T-helper 1 cell treated with Interleukin-12 subunit alpha and Interleukin-12 subunit beta and Interleukin-4 antibody, amounts not matched to agents 30 μg/mL and 1 μg/mL, for 36 hours (primary cell): ENCODE measurements around the gene SCN9A.
"Not testable (repeated sequence)": the region's sequence is repeated elsewhere in the genome, so short reads cannot be mapped to it uniquely, and the experiment has no call there.

Source experiments
- H3K27ac Mint-ChIP-seq: one replicate; pipeline ENCODE4 v1.8.0; 2021; ENCODE audit warnings: mild to moderate bottlenecking, mixed read lengths
- H3K27me3 Mint-ChIP-seq: one replicate; pipeline ENCODE4 v1.8.0; 2021; ENCODE audit warnings: low read depth, mixed read lengths
- H3K36me3 Mint-ChIP-seq: one replicate; pipeline ENCODE4 v1.8.0; 2021; ENCODE audit warnings: low read depth, mixed read lengths
- H3K4me1 Mint-ChIP-seq: one replicate; pipeline ENCODE4 v1.8.0; 2021; ENCODE audit warnings: low read depth, mixed read lengths
- H3K4me3 Mint-ChIP-seq: one replicate; pipeline ENCODE4 v1.8.0; 2021; ENCODE audit warnings: mild to moderate bottlenecking, moderate library complexity, mixed read lengths
- H3K9me3 Mint-ChIP-seq: one replicate; pipeline ENCODE4 v1.8.0; 2021; ENCODE audit warnings: mixed read lengths

The SCN9A gene

DNA sequence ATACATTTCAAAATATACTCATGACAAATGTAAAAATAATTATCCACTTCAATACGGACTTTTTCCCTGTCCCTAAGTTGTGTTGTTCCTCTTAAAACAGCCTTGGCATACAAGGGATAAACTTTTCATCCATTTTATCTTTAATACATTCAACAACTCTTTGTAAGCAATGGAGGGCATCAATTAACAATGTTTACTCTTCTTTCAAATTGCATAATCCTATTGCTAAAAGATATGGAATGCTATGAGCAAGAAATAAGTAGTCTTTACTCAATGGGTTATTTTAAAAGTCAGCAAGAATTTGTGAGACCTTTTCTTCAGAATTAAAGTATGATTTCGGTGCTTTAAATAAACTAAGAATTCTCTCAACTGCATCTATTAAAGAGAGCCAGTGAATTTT, 41.9 kb downstream of the SCN9A start:
- H3K9me3 Mint-ChIP-seq: no peaks in the 10 kb centered on the region
- no peak overlapping the region for H3K4me3 Mint-ChIP-seq
- no peaks in the 10 kb centered on the region for H3K4me1 Mint-ChIP-seq
- H3K27ac Mint-ChIP-seq: no peak overlapping the region
- no peaks in the 10 kb centered on the region for H3K36me3 Mint-ChIP-seq
- no peaks in the 10 kb centered on the region for H3K27me3 Mint-ChIP-seq

DNA sequence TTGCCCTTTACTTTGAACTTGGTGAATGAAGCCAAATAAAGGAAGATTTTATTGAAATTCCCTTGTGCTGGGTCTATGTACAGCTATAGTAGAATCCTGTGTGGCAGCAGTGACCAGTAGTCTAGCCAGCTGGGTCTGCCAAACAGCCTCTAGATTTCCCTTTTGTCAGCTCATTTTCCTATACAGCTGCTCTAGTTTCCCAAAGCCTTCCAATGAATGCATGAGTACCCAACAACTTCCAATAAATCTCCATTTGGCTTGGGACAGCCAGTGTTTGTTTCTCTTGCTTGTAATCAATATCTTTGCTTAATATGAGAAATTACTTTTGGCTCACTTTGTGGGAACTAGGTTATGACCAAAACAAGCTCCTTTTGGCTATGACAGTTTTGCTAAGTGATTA, 43.6 kb downstream of the SCN9A start:
- no peaks in the 10 kb centered on the region for H3K9me3 Mint-ChIP-seq
- no peaks in the 10 kb centered on the region for H3K27me3 Mint-ChIP-seq
- no peak overlapping the region for H3K27ac Mint-ChIP-seq
- no peaks in the 10 kb centered on the region for H3K36me3 Mint-ChIP-seq
- no peaks in the 10 kb centered on the region for H3K4me1 Mint-ChIP-seq
- H3K4me3 Mint-ChIP-seq: no peak overlapping the region

DNA sequence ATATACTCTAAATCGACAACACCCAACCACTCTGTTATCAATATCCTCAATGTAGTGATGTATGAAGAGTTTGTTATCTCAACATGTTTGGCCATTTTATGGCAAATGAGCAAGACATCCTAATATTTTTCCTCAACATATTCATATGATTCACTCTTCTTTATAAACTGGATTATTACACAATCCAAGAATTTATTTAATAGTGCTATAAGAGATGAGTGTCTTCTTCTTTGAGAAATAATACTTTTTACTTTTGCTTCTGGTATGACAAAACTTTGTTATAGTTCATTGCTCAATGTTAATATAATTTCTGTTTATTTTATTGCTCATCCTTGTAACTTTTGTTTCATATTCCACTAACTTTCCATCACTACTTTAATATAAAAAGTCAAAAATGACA, 44.3 kb downstream of the SCN9A start:
- no peak overlapping the region for H3K27ac Mint-ChIP-seq
- H3K9me3 Mint-ChIP-seq: no peaks in the 10 kb centered on the region
- H3K4me3 Mint-ChIP-seq: no peak overlapping the region
- H3K36me3 Mint-ChIP-seq: no peaks in the 10 kb centered on the region
- H3K4me1 Mint-ChIP-seq: no peaks in the 10 kb centered on the region
- no peaks in the 10 kb centered on the region for H3K27me3 Mint-ChIP-seq

DNA sequence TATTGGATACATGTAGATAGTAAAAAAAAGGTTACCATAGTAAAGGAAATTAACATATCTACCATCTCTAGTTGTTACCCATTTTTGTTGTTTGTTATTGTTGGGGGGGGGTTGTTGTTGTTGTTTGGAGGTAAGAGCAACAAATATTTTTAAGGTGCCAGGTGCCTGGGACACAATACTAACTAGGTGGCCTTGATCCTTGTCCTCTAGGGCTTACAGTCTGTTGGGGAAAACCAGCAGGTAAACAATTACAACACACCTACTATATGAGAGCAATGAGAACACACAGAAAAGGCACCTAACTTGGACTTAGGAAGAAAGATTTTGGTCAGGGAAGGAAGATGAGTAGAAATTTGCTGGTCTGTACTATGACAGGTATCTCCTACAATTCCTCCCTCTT, 46.3 kb downstream of the SCN9A start:
- Mint-ChIP-seq H3K9me3 (no peaks in the 10 kb centered on the region), H3K4me1 (no peaks in the 10 kb centered on the region), H3K36me3 (no peaks in the 10 kb centered on the region), H3K4me3 (no peak overlapping the region), H3K27ac (no peak overlapping the region), H3K27me3 (no peaks in the 10 kb centered on the region)

DNA sequence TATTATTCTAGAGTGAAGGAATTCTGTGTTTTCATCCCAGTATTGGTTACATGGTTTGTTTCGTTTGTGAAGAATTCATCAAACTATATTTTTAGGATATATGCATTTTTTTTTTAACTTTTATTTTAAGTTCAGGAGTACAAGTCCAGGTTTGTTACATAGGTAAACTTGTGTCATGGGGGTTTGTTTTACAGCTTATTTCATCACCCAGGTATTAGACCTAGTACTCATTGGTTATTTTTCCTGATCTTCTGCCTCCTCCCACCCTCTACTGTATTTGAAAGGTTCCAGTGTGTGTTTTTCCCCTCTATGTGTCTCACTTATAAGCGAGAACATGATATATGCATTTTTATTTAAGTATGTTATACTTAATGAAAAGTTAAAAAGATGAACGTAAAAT, 47.6 kb downstream of the SCN9A start:
- Mint-ChIP-seq H3K27ac (no peak overlapping the region), H3K36me3 (no peaks in the 10 kb centered on the region), H3K9me3 (no peaks in the 10 kb centered on the region), H3K4me1 (no peaks in the 10 kb centered on the region), H3K4me3 (no peak overlapping the region), H3K27me3 (no peaks in the 10 kb centered on the region)

DNA sequence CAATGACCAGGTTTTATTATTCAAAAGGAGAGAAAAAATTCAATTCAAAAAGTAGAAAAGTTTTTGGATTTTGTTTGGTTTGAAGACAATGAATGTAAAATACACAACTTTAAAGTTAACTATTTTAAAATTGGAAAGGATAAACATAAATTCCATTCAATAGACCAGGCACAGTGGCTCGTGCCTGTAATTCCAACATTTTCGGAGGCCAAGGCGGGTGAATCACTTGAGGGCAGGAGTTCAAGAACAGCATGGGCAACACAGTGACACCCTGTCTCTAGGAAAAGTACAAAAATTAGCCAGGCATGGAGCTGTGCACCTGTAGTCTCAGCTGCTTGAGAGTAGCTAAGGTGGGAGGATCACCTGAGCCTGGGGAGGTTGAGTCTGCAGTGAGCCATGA, 54.7 kb downstream of the SCN9A start:
- Mint-ChIP-seq H3K36me3 (no peaks in the 10 kb centered on the region), H3K9me3 (no peaks in the 10 kb centered on the region), H3K27me3 (no peaks in the 10 kb centered on the region), H3K4me3 (no peak overlapping the region), H3K27ac (no peak overlapping the region), H3K4me1 (no peaks in the 10 kb centered on the region)

DNA sequence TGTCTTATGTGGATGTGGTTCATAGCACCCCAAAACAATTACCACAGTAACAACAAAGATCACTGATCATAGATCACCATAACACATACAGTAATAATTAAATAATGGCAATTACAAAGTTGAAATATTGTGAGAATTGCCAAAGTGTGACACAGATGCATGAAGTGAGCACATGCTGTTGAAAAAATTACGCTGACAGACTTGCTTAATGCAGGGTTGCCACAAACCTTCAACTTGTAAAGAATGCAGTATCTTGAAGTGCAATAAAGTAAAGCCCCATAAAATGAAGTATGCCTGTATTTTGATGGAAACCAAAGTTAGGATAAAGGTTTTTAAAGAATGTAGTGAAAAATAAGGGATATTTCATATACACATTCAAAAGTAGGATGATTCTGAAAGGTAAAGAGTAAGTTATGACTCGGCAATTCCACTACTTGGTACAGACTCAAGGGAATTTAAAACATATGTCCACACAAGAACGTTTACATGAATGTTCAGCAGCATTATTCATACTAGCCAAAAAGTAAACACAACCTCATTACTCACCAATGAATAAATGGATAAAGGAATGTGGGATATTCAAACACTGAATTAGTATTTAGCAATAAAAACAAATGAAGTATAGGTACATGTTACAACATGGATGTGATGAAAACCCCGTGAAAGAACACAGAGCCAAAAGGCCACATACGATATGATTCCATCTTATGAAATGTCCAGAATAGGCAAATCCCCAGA, 61.6 kb downstream of the SCN9A start:
- H3K4me3 Mint-ChIP-seq: no peak overlapping the region
- H3K36me3 Mint-ChIP-seq: no peaks in the 10 kb centered on the region
- H3K9me3 Mint-ChIP-seq: no peaks in the 10 kb centered on the region
- H3K27me3 Mint-ChIP-seq: no peaks in the 10 kb centered on the region
- H3K27ac Mint-ChIP-seq: no peak overlapping the region
- H3K4me1 Mint-ChIP-seq: no peaks in the 10 kb centered on the region

DNA sequence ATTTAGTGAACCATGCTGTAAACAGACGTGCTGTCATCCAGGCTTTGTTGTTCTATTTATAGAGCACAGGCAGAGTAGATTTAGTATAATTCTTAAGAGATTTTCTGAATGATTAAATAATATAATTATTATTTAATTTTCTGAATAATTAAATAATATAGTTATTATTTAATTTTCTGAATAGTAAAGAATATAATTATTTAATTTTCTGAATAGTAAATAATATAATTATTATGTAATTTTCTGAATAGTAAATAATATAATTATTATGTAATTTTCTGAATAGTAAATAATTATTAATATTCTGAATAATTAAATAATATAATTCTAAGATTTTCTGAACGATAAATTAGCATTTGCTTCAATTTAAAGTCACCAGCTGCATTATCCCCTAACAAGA, 62.9 kb downstream of the SCN9A start:
- H3K4me3 Mint-ChIP-seq, H3K27me3 Mint-ChIP-seq, H3K4me1 Mint-ChIP-seq, H3K27ac Mint-ChIP-seq, H3K9me3 Mint-ChIP-seq, H3K36me3 Mint-ChIP-seq: not testable (repeated sequence)

DNA sequence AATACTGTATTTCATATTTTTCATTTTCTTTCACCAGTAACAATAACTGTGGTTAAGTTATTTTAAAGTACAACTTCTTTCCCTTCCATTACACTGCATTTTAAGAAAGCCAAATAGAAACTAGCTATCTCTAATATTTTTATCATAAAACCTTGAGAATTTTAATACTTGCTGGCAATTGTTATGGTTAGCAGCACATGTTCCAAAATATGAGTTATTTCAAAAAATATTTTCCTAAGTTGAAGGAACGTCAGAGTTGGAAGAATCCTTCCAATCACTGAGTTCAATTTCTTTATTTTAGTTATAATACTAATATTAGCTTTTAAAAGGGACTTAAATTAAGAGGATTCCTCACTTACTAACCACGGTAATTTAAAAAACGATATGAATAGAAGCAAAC, 68.4 kb downstream of the SCN9A start:
- H3K27me3 Mint-ChIP-seq: no peaks in the 10 kb centered on the region

DNA sequence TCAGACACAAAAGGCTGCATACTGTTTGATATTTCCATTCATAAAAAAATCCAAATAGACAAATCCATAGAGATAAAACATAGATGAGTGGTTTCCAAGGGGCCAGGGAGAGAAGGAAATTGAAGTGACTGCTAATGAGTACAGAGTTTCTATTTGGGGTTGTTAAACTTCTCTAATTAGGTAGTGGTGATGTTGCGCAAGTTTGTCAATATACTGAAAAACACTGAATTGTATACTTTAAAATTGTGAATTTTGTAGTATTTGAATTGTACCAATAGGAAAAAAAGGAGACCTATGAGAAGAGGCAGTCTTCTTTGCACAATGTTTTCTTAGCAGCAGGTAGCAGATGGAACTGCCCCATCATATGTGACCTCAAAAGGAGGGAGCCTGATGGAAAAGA, 71.1 kb downstream of the SCN9A start:
- Mint-ChIP-seq H3K27ac (no peak overlapping the region), H3K27me3 (no peaks in the 10 kb centered on the region), H3K4me1 (no peaks in the 10 kb centered on the region), H3K9me3 (no peaks in the 10 kb centered on the region), H3K36me3 (no peaks in the 10 kb centered on the region), H3K4me3 (no peak overlapping the region)

More for the DNA sequence above, 68.4 kb downstream of the SCN9A start:
- Mint-ChIP-seq H3K4me3 (no peak overlapping the region), H3K27ac (no peak overlapping the region), H3K4me1 (no peaks in the 10 kb centered on the region), H3K9me3 (no peaks in the 10 kb centered on the region), H3K36me3 (no peaks in the 10 kb centered on the region)

DNA sequence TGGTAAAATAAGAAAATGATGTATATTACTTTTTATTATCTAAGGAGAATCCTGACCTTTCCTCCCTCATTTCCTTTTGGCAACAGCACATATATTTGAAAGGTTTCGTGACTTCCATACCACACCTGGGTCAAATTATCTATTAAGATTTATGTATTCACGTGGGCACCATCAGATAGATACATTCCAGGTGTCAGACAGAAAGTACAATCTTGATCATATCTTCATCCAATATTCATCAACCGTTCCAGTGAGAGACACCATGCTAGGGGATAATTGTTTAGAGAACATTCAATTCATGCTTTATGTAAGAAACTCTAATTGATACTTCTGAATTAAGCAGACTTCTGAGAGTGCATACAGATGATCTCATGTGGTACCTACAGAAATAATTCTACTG, 73.7 kb downstream of the SCN9A start:
- no peaks in the 10 kb centered on the region for H3K4me1 Mint-ChIP-seq
- H3K9me3 Mint-ChIP-seq: no peaks in the 10 kb centered on the region
- H3K4me3 Mint-ChIP-seq: no peak overlapping the region
- H3K36me3 Mint-ChIP-seq: no peaks in the 10 kb centered on the region
- no peaks in the 10 kb centered on the region for H3K27me3 Mint-ChIP-seq
- no peak overlapping the region for H3K27ac Mint-ChIP-seq

DNA sequence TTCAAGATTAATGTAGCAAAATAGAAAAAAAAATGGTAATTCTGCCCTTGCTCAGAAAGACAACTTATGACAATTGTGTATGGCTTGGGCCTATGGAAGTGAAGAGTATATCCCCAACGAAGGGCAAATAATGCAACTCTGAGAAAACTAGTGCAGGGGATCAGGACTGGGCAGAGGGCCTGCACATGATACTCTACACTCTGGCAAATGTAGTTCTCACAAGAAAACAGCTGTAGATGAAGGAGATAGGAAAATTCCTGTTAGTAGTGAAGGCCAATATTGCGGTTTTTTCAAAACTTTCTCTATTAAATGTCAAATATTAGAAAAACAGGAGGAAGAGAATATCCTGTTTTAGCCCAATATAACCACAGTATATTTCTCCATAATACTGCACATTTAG, 77.8 kb downstream of the SCN9A start:
- no peaks in the 10 kb centered on the region for H3K4me1 Mint-ChIP-seq
- H3K27me3 Mint-ChIP-seq: no peaks in the 10 kb centered on the region
- H3K36me3 Mint-ChIP-seq: no peaks in the 10 kb centered on the region
- H3K27ac Mint-ChIP-seq: no peak overlapping the region
- H3K9me3 Mint-ChIP-seq: no peaks in the 10 kb centered on the region
- no peak overlapping the region for H3K4me3 Mint-ChIP-seq

DNA sequence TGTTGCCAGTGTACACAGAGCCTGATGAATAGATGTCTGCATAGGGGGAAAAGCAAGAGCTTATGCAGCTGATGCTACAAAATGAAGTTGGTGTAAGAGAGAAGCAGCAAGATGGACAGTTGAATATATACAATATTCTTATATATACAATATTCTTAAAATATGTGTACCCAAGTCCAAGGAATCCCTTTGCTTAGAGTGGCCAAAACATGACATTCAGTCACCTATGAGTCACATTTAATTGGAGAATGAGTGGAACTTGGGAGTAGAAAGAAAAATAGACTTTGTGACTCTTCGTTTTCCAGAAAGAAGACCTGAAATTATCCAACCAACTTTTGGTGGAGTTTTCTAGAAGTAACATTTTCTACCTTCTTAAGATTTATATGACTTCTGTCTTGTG, 81.8 kb downstream of the SCN9A start:
- H3K4me3 Mint-ChIP-seq: no peak overlapping the region
- H3K27ac Mint-ChIP-seq: no peak overlapping the region
- no peaks in the 10 kb centered on the region for H3K4me1 Mint-ChIP-seq
- no peaks in the 10 kb centered on the region for H3K27me3 Mint-ChIP-seq
- no peaks in the 10 kb centered on the region for H3K9me3 Mint-ChIP-seq
- H3K36me3 Mint-ChIP-seq: no peaks in the 10 kb centered on the region

DNA sequence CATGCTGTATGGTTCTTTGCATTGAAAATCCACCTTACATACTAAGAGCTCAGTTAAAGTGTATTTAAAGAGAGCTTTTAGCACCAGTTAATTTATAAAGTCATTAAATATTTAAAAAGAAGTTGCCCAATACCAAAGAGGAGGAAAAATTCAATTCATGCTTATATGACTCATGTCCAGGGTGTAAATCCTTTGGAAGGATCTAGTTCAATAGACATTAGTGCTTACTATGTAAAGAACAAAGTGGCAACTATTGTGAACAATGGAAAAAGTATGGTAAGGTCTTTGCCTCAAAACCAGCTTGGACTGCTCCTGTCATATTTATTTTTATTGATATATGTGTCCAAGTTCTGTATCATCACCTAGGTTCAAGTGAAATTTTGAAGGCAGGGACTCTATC, 90.5 kb downstream of the SCN9A start:
- no peak overlapping the region for H3K27ac Mint-ChIP-seq
- H3K4me1 Mint-ChIP-seq: no peaks in the 10 kb centered on the region
- H3K9me3 Mint-ChIP-seq: no peaks in the 10 kb centered on the region
- H3K27me3 Mint-ChIP-seq: no peaks in the 10 kb centered on the region
- H3K4me3 Mint-ChIP-seq: no peak overlapping the region
- no peaks in the 10 kb centered on the region for H3K36me3 Mint-ChIP-seq

DNA sequence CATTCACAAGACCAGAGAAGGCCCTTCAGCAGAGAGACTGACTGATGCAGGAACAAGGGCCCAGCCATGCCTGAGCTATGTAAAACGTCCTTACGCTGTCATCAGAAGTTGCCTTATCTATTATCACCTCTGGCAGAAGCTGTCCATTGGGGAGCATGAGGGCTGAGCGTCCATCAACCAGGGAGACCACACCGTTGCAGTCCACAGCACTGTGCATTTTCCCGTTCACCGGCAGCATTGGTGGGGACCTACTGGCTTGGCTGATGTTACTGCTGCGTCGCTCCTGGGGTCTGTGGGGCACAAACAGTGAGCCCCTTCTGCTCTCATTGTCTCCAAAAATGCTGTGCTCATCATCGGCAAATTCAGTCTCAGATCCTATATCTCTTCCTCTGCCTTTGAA, 91.4 kb downstream of the SCN9A start:
- no peaks in the 10 kb centered on the region for H3K4me1 Mint-ChIP-seq
- H3K36me3 Mint-ChIP-seq: no peaks in the 10 kb centered on the region
- no peak overlapping the region for H3K27ac Mint-ChIP-seq
- H3K27me3 Mint-ChIP-seq: no peaks in the 10 kb centered on the region
- no peak overlapping the region for H3K4me3 Mint-ChIP-seq
- H3K9me3 Mint-ChIP-seq: no peaks in the 10 kb centered on the region

DNA sequence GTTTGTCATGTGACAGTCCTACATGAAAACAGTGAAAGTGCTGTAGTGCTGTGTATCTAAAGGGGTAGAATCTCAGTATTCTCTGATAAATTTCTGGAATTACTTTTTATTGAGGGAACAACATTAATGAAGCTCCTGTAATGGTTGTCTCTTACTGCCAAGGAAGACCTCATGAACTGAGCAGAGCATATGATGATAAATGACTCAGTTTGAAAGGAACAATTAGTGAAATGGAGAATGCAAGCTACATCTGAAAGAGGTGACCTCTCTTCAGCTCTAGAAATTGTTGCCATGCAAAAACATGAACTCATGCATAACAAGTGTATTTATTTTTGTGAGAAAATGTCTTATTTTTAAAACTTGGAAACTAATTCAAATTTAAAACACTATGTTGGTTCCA, 93.6 kb downstream of the SCN9A start:
- Mint-ChIP-seq H3K4me1 (no peaks in the 10 kb centered on the region), H3K9me3 (no peaks in the 10 kb centered on the region), H3K27ac (no peak overlapping the region), H3K27me3 (no peaks in the 10 kb centered on the region), H3K4me3 (no peak overlapping the region), H3K36me3 (no peaks in the 10 kb centered on the region)
